PC-9 (cell line): Measurements from ENCODE around the gene CDC42. TPM values are rescaled to one million over a fixed set of nuclear protein-coding genes. Genes with fewer than 3 reads are reported as not detected.

Experiments
- BruUV-seq: library from RNA; stranded (reverse); fragments of 400-500 nt; replicated peaks from 2 replicates; lab custom pipeline; 2021; lab: Mats Ljungman, UMichigan
- CTCF ChIA-PET: fragments of 300-600 bp; sonication (Branson Sonifier 250); formaldehyde crosslinking; loops from one replicate; lab custom pipeline; 2022; ENCODE audit warnings: antibody characterized with exemption; lab: Charles Lee
- POLR2A ChIA-PET: fragments of 300-600 bp; sonication (Branson Sonifier 250); formaldehyde crosslinking; loops from one replicate; lab custom pipeline; 2022; ENCODE audit warnings: antibody characterized with exemption; ENCODE audit not compliant: unreplicated experiment; lab: Charles Lee
- DNase-seq, 2 experiments: peaks; one replicate each; pipeline versions ENCODE4 v3.0.0 to v3.0.0-alpha.2; 2015 to 2022; ENCODE audit warnings: mixed read lengths in 1 of 2
- H2AFZ ChIP-seq: fragments of 200-600 bp; sonication (generic); 2 replicates; pipeline ENCODE4 v1.8.1; 2017; ENCODE audit warnings: antibody characterized with exemption
- H3F3A ChIP-seq: fragments of 200-600 bp; sonication (generic); 2 replicates; pipeline ENCODE4 v1.8.1; 2017; ENCODE audit warnings: antibody characterized with exemption, mild to moderate bottlenecking, low read depth; ENCODE audit not compliant: insufficient read depth
- H3K27ac ChIP-seq: fragments of 200-600 bp; sonication (generic); 2 replicates; pipeline ENCODE4 v1.6.1; 2016; ENCODE audit warnings: mixed run types
- H3K27me3 ChIP-seq: fragments of 200-600 bp; sonication (generic); 2 replicates; pipeline ENCODE4 v1.6.1; 2016; ENCODE audit warnings: low read depth, mixed run types; ENCODE audit not compliant: insufficient read depth
- H3K36me3 ChIP-seq: fragments of 200-600 bp; sonication (generic); 2 replicates; pipeline ENCODE4 v1.6.1; 2016; ENCODE audit warnings: low read depth, mixed run types
- H3K4me1 ChIP-seq: fragments of 200-600 bp; sonication (generic); replicated peaks from 2 replicates; pipeline ENCODE4 v1.6.1; 2016; ENCODE audit warnings: mixed run types; ENCODE audit not compliant: insufficient read depth
- H3K4me2 ChIP-seq: fragments of 200-600 bp; sonication (generic); 2 replicates; pipeline ENCODE4 v1.6.1; 2017; ENCODE audit warnings: mixed run types
- H3K4me3 ChIP-seq: fragments of 200-600 bp; sonication (generic); 2 replicates; pipeline ENCODE4 v1.6.1; 2016; ENCODE audit warnings: mixed run types
- H3K79me2 ChIP-seq: fragments of 200-600 bp; sonication (generic); 2 replicates; pipeline ENCODE4 v1.6.1; 2017; ENCODE audit warnings: low read depth, mixed run types
- H3K9me2 ChIP-seq: fragments of 200-600 bp; sonication (generic); 2 replicates; pipeline ENCODE4 v1.8.1; 2017; ENCODE audit warnings: mild to moderate bottlenecking; ENCODE audit not compliant: insufficient read depth
- H3K9me3 ChIP-seq: fragments of 200-600 bp; sonication (generic); 2 replicates; pipeline ENCODE4 v1.8.1; 2016; ENCODE audit warnings: low read depth; ENCODE audit not compliant: insufficient read depth
- H4K20me1 ChIP-seq: fragments of 200-600 bp; sonication (generic); 2 replicates; pipeline ENCODE4 v1.8.1; 2017; ENCODE audit not compliant: insufficient read depth
- CTCF ChIP-seq: fragments of 200-600 bp; sonication (generic); conservative IDR thresholded peaks from 2 replicates; pipeline ENCODE4 v1.6.1; 2017; ENCODE audit warnings: mixed run types, antibody characterized with exemption, mild to moderate bottlenecking, moderate library complexity
- EZH2 ChIP-seq: fragments of 200-600 bp; sonication (generic); IDR thresholded peaks from 2 replicates; pipeline ENCODE4 v1.8.0; 2017; ENCODE audit warnings: antibody characterized with exemption, low read depth
- intact Hi-C: fragments of 100-400 bp; cut with micrococcal nuclease; formaldehyde crosslinking; loops from one replicate; pipeline ENCODE4 v1.10.0; 2022; ENCODE audit not compliant: unreplicated experiment
- total RNA-seq: library from RNA; stranded (reverse); gene quantifications from 2 replicates; pipeline ENCODE4 v1.2.3, GENCODE V29; 2021

Gene CDC42
- total RNA-seq, 1 experiment from 2014 or later = 183 TPM

GRCh38 chr1:22114083-22115012 is 61.8 kb downstream of the CDC42 start:
- H3K4me2 ChIP-seq = no peak overlapping the region
- H3K4me1 ChIP-seq = no peaks in the 10 kb centered on the region
- no peaks in the 10 kb centered on the region for H3K9me2 ChIP-seq
- intact Hi-C loops = no loop called here
- peaks cover 1% of the 10 kb centered on the region; the same call in 1 of the 2 replicates for H3F3A ChIP-seq
- H3K9me3 ChIP-seq = no peaks in the 10 kb centered on the region
- no TSS peak for BruUV-seq
- TF ChIP-seq EZH2 (no peak), CTCF (no peak)
- POLR2A ChIA-PET = no interaction called here
- H4K20me1 ChIP-seq = no peaks in the 10 kb centered on the region
- H3K27ac ChIP-seq = no peak overlapping the region
- H3K4me3 ChIP-seq = no peak overlapping the region
- H2AFZ ChIP-seq = no peak overlapping the region
- H3K79me2 ChIP-seq = no peaks in the 10 kb centered on the region
- H3K27me3 ChIP-seq = no peaks in the 10 kb centered on the region
- DNase-seq = no peak
- CTCF ChIA-PET = no interaction called here
- H3K36me3 ChIP-seq = no peaks in the 10 kb centered on the region

GRCh38 chr1:22115286-22115685 is 62.8 kb downstream of the CDC42 start:
- no peaks in the 10 kb centered on the region for H3K36me3 ChIP-seq
- no peaks in the 10 kb centered on the region for H3K9me3 ChIP-seq
- no peak for DNase-seq
- TF ChIP-seq CTCF (no peak), EZH2 (no peak)
- no TSS peak for BruUV-seq
- intact Hi-C loops = no loop called here
- H2AFZ ChIP-seq = no peak overlapping the region
- no peak overlapping the region for H3K4me3 ChIP-seq
- H3K4me1 ChIP-seq = no peaks in the 10 kb centered on the region
- H3F3A ChIP-seq = no peaks in the 10 kb centered on the region
- no peak overlapping the region for H3K27ac ChIP-seq
- no peaks in the 10 kb centered on the region for H3K27me3 ChIP-seq
- ChIA-PET CTCF (no interaction called here), POLR2A (no interaction called here)
- no peaks in the 10 kb centered on the region for H3K79me2 ChIP-seq
- H3K9me2 ChIP-seq = no peaks in the 10 kb centered on the region
- H3K4me2 ChIP-seq = no peak overlapping the region
- no peaks in the 10 kb centered on the region for H4K20me1 ChIP-seq

GRCh38 chr1:22117238-22117637 is 64.7 kb downstream of the CDC42 start:
- TF ChIP-seq EZH2 = no peak
- TF ChIP-seq CTCF = no peak
- no peaks in the 10 kb centered on the region for H4K20me1 ChIP-seq
- no peak overlapping the region for H2AFZ ChIP-seq
- ChIA-PET CTCF (no interaction called here), POLR2A (no interaction called here)
- H3K27me3 ChIP-seq = no peaks in the 10 kb centered on the region
- no peaks in the 10 kb centered on the region for H3F3A ChIP-seq
- no peak overlapping the region for H3K4me3 ChIP-seq
- no peak overlapping the region for H3K27ac ChIP-seq
- no peak overlapping the region for H3K4me2 ChIP-seq
- H3K4me1 ChIP-seq = no peaks in the 10 kb centered on the region
- intact Hi-C loops = no loop called here
- H3K9me2 ChIP-seq = no peaks in the 10 kb centered on the region
- no peak for DNase-seq
- no TSS peak for BruUV-seq
- no peaks in the 10 kb centered on the region for H3K36me3 ChIP-seq
- no peaks in the 10 kb centered on the region for H3K79me2 ChIP-seq
- H3K9me3 ChIP-seq = no peaks in the 10 kb centered on the region
